Hepatocyte (in vitro differentiated cells): Measurements from ENCODE around the gene ARFRP1.

Experiments
- EZH2phosphoT487 ChIP-seq: fragments of 200-600 bp; sonication (generic); IDR thresholded peaks from one replicate; pipeline ENCODE4 v1.6.1; 2018; ENCODE audit warnings: antibody characterized with exemption, mild to moderate bottlenecking, low read depth, moderate library complexity; ENCODE audit not compliant: unreplicated experiment, severe bottlenecking
- TF ChIP-seq, protein P1 (sequence below): fragments of 200-600 bp; sonication (generic); IDR thresholded peaks from 2 replicates; pipeline ENCODE4 v1.5.1; 2016; ENCODE audit warnings: antibody characterized with exemption, mild to moderate bottlenecking; ENCODE audit not compliant: poor library complexity

DNA sequence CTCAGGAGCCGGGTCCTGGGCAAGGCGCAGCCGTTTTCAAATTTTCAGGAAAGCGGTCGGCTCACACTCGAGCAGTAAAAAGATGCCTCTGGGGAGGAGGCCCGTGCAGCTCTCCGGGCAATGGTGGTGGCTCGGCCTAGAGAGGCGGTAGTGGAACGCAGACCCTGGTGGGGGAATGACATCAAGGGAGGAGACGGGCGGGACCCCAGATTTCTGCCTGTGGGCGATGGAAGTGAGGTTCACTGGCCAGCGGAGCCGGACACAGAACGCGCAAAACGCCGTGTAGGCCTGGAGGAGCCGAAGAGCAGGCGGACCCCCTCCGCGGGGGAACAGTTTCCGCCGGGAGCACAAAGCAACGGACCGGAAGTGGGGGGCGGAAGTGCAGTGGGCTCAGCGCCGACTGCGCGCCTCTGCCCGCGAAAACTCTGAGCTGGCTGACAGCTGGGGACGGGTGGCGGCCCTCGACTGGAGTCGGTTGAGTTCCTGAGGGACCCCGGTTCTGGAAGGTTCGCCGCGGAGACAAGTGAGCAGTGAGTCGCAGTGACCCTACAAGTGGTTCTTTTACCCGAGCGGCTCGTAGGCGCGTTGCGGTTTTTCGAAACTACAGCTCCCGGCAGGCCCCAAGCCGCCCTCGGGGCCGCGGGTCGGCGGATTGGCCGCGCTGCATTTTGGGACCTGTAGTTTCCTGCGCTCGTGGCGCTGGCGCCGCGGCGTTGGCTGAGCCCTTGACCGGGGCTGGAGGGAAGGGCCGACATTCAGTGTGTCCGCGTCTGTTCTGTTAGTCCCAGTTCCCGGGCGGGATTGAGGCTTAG is 49.6 kb downstream of the ARFRP1 start, which contains the start of gene RTEL1:
- TF ChIP-seq, protein P1, sequence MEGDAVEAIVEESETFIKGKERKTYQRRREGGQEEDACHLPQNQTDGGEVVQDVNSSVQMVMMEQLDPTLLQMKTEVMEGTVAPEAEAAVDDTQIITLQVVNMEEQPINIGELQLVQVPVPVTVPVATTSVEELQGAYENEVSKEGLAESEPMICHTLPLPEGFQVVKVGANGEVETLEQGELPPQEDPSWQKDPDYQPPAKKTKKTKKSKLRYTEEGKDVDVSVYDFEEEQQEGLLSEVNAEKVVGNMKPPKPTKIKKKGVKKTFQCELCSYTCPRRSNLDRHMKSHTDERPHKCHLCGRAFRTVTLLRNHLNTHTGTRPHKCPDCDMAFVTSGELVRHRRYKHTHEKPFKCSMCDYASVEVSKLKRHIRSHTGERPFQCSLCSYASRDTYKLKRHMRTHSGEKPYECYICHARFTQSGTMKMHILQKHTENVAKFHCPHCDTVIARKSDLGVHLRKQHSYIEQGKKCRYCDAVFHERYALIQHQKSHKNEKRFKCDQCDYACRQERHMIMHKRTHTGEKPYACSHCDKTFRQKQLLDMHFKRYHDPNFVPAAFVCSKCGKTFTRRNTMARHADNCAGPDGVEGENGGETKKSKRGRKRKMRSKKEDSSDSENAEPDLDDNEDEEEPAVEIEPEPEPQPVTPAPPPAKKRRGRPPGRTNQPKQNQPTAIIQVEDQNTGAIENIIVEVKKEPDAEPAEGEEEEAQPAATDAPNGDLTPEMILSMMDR, result no peak
- no peak for TF ChIP-seq EZH2phosphoT487
